PC-9 (cell line): ENCODE results near the gene TXLNB. TPM values are rescaled to one million over a fixed set of nuclear protein-coding genes. Genes with fewer than 3 reads are reported as not detected.

Experiments used
- BruUV-seq: library from RNA; stranded (reverse); fragments of 400-500 nt; replicated peaks from 2 replicates; lab custom pipeline; 2021; lab: Mats Ljungman, UMichigan
- CTCF ChIA-PET: fragments of 300-600 bp; sonication (Branson Sonifier 250); formaldehyde crosslinking; loops from one replicate; lab custom pipeline; 2022; ENCODE audit warnings: antibody characterized with exemption; lab: Charles Lee
- POLR2A ChIA-PET: fragments of 300-600 bp; sonication (Branson Sonifier 250); formaldehyde crosslinking; loops from one replicate; lab custom pipeline; 2022; ENCODE audit warnings: antibody characterized with exemption; ENCODE audit not compliant: unreplicated experiment; lab: Charles Lee
- DNase-seq, 2 experiments: peaks; one replicate each; pipeline versions ENCODE4 v3.0.0 to v3.0.0-alpha.2; 2015 to 2022; ENCODE audit warnings: mixed read lengths in 1 of 2
- H2AFZ ChIP-seq: fragments of 200-600 bp; sonication (generic); 2 replicates; pipeline ENCODE4 v1.8.1; 2017; ENCODE audit warnings: antibody characterized with exemption
- H3F3A ChIP-seq: fragments of 200-600 bp; sonication (generic); 2 replicates; pipeline ENCODE4 v1.8.1; 2017; ENCODE audit warnings: antibody characterized with exemption, mild to moderate bottlenecking, low read depth; ENCODE audit not compliant: insufficient read depth
- H3K27ac ChIP-seq: fragments of 200-600 bp; sonication (generic); 2 replicates; pipeline ENCODE4 v1.6.1; 2016; ENCODE audit warnings: mixed run types
- H3K27me3 ChIP-seq: fragments of 200-600 bp; sonication (generic); 2 replicates; pipeline ENCODE4 v1.6.1; 2016; ENCODE audit warnings: low read depth, mixed run types; ENCODE audit not compliant: insufficient read depth
- H3K36me3 ChIP-seq: fragments of 200-600 bp; sonication (generic); 2 replicates; pipeline ENCODE4 v1.6.1; 2016; ENCODE audit warnings: low read depth, mixed run types
- H3K4me1 ChIP-seq: fragments of 200-600 bp; sonication (generic); replicated peaks from 2 replicates; pipeline ENCODE4 v1.6.1; 2016; ENCODE audit warnings: mixed run types; ENCODE audit not compliant: insufficient read depth
- H3K4me2 ChIP-seq: fragments of 200-600 bp; sonication (generic); 2 replicates; pipeline ENCODE4 v1.6.1; 2017; ENCODE audit warnings: mixed run types
- H3K4me3 ChIP-seq: fragments of 200-600 bp; sonication (generic); 2 replicates; pipeline ENCODE4 v1.6.1; 2016; ENCODE audit warnings: mixed run types
- H3K79me2 ChIP-seq: fragments of 200-600 bp; sonication (generic); 2 replicates; pipeline ENCODE4 v1.6.1; 2017; ENCODE audit warnings: low read depth, mixed run types
- H3K9me2 ChIP-seq: fragments of 200-600 bp; sonication (generic); 2 replicates; pipeline ENCODE4 v1.8.1; 2017; ENCODE audit warnings: mild to moderate bottlenecking; ENCODE audit not compliant: insufficient read depth
- H3K9me3 ChIP-seq: fragments of 200-600 bp; sonication (generic); 2 replicates; pipeline ENCODE4 v1.8.1; 2016; ENCODE audit warnings: low read depth; ENCODE audit not compliant: insufficient read depth
- H4K20me1 ChIP-seq: fragments of 200-600 bp; sonication (generic); 2 replicates; pipeline ENCODE4 v1.8.1; 2017; ENCODE audit not compliant: insufficient read depth
- EZH2 ChIP-seq: fragments of 200-600 bp; sonication (generic); IDR thresholded peaks from 2 replicates; pipeline ENCODE4 v1.8.0; 2017; ENCODE audit warnings: antibody characterized with exemption, low read depth
- intact Hi-C: fragments of 100-400 bp; cut with micrococcal nuclease; formaldehyde crosslinking; loops from one replicate; pipeline ENCODE4 v1.10.0; 2022; ENCODE audit not compliant: unreplicated experiment
- total RNA-seq: library from RNA; stranded (reverse); gene quantifications from 2 replicates; pipeline ENCODE4 v1.2.3, GENCODE V29; 2021
- TF ChIP-seq, protein P1 (sequence below): fragments of 200-600 bp; sonication (generic); conservative IDR thresholded peaks from 2 replicates; pipeline ENCODE4 v1.6.1; 2017; ENCODE audit warnings: mixed run types, antibody characterized with exemption, mild to moderate bottlenecking, moderate library complexity

The TXLNB gene
- total RNA-seq, 1 experiment from 2014 or later, result 0.09 TPM

DNA sequence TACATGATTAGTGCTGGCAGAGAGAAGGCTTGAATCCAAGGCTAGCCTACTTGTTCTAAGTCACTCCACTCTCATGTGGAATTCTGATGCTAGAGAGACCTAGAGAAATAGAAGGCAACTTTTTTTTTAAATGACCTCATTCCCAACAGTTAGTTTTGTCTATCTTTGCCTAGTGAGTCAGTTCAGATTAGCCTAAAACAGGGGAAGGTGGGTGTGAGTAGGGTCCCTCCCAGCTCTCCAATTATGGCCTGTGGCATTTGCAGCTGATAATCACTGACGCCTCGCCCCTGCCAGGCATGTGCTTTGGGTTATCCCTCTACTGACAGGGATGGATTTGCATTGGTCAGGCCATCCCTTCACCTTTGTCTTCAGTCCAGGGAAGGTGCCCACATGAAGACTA is 13.6 kb downstream of the TXLNB start:
- Histone ChIP-seq H2AFZ (no peak overlapping the region), H3K4me3 (no peak overlapping the region), H3K9me3 (no peaks in the 10 kb centered on the region), H3K4me2 (no peak overlapping the region), H3F3A (no peaks in the 10 kb centered on the region), H3K4me1 (no peaks in the 10 kb centered on the region), H3K36me3 (no peaks in the 10 kb centered on the region), H3K9me2 (no peaks in the 10 kb centered on the region), H3K27me3 (no peaks in the 10 kb centered on the region), H4K20me1 (no peaks in the 10 kb centered on the region), H3K79me2 (no peaks in the 10 kb centered on the region), H3K27ac (no peak overlapping the region)
- intact Hi-C loops, result no loop called here
- DNase-seq, result peak in 1 of 2 experiments; percentile 24
- CTCF ChIA-PET, result no interaction called here
- TF ChIP-seq, protein P1, sequence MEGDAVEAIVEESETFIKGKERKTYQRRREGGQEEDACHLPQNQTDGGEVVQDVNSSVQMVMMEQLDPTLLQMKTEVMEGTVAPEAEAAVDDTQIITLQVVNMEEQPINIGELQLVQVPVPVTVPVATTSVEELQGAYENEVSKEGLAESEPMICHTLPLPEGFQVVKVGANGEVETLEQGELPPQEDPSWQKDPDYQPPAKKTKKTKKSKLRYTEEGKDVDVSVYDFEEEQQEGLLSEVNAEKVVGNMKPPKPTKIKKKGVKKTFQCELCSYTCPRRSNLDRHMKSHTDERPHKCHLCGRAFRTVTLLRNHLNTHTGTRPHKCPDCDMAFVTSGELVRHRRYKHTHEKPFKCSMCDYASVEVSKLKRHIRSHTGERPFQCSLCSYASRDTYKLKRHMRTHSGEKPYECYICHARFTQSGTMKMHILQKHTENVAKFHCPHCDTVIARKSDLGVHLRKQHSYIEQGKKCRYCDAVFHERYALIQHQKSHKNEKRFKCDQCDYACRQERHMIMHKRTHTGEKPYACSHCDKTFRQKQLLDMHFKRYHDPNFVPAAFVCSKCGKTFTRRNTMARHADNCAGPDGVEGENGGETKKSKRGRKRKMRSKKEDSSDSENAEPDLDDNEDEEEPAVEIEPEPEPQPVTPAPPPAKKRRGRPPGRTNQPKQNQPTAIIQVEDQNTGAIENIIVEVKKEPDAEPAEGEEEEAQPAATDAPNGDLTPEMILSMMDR, result no peak
- TF ChIP-seq EZH2, result no peak
- no TSS peak for BruUV-seq
- POLR2A ChIA-PET, result no interaction called here

DNA sequence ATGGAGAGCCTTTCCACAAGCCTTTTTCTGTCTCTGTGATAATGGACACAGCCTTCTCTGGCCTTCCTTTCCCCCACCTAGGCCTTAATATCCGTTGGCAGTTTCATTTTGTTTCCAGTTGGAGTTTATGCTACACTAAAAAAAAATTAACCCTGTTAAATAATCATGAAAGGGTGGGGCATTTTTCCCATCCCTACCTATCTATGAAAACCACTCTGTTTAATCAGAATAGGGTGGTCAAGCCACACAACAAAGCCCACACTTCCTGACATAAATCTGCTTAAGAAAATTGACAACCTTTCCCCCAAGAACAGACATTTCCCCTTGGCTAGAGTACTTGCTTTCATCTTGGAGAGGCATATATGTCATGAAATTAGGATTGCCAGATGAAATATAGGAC is 14.2 kb downstream of the TXLNB start:
- H3K4me2 ChIP-seq, result no peak overlapping the region
- H3K4me3 ChIP-seq, result no peak overlapping the region
- no TSS peak for BruUV-seq
- H3F3A ChIP-seq, result no peaks in the 10 kb centered on the region
- no peaks in the 10 kb centered on the region for H4K20me1 ChIP-seq
- H3K27ac ChIP-seq, result no peak overlapping the region
- intact Hi-C loops, result no loop called here
- H2AFZ ChIP-seq, result no peak overlapping the region; the same call in 1 of the 2 replicates
- no peaks in the 10 kb centered on the region for H3K9me3 ChIP-seq
- H3K36me3 ChIP-seq, result no peaks in the 10 kb centered on the region
- ChIA-PET POLR2A (no interaction called here), CTCF (no interaction called here)
- no peak for TF ChIP-seq EZH2
- TF ChIP-seq, protein P1, result no peak
- DNase-seq, result peak in 1 of 2 experiments; percentile 4
- H3K79me2 ChIP-seq, result no peaks in the 10 kb centered on the region
- no peaks in the 10 kb centered on the region for H3K9me2 ChIP-seq
- no peaks in the 10 kb centered on the region for H3K27me3 ChIP-seq
- no peaks in the 10 kb centered on the region for H3K4me1 ChIP-seq

DNA sequence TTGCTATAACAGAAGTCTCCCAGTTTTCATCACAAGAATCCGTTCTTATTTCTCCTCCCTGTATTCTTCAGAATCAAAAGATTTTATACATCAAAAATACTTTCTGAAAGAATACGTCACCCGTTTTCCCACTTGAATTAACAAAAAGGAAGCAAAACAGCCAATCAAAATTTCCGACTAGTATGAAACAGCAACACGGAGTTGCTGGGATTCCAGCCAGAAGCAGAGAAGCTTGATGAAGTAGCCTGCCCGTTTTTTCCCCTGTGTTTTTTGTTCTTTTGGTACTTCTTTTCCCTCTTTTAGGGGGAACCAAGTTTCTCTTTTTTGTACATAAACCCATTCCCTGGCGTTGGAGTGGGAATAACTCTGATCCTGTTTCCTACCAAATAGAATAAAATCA is 14.6 kb downstream of the TXLNB start:
- POLR2A ChIA-PET, result no interaction called here
- BruUV-seq, result no TSS peak
- intact Hi-C loops, result no loop called here

More for the DNA sequence above, 14.6 kb downstream of the TXLNB start:
- Histone ChIP-seq H3F3A (no peaks in the 10 kb centered on the region), H3K9me3 (no peaks in the 10 kb centered on the region), H3K4me1 (no peaks in the 10 kb centered on the region), H2AFZ (no peak overlapping the region; the same call in 1 of the 2 replicates), H3K36me3 (no peaks in the 10 kb centered on the region), H3K79me2 (no peaks in the 10 kb centered on the region), H3K4me2 (no peak overlapping the region), H3K9me2 (no peaks in the 10 kb centered on the region), H3K4me3 (no peak overlapping the region), H3K27ac (no peak overlapping the region), H4K20me1 (no peaks in the 10 kb centered on the region), H3K27me3 (no peaks in the 10 kb centered on the region)
- no peak for DNase-seq
- CTCF ChIA-PET, result no interaction called here
- no peak for TF ChIP-seq EZH2
- TF ChIP-seq, protein P1, result no peak
